KG1 (cell line): ENCODE results near the gene TRIM17.

Experiments
- DNase-seq: peaks from one replicate; lab custom pipeline; 2025; lab: John Stamatoyannopoulos, UW

The TRIM17 gene

GRCh38 chr1:228417061-228417460, 400 bp upstream of the TRIM17 start:
- no peak for DNase-seq

DNA sequence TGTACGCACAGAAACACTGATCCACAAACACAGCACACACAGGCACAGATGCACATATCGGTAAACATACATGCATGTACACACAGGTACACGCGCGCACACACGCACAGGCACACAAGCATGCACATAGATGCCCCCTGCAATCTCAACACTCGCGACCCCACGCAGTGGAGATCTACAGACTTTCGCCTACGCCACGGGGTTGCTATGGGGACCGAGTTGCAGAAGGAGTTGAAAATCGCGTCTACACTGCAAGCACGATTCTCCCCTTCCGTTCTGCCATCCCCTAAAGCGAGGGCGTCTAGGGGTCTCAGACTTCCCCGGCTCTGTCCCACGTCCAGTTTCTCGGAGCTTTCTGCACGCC, 826 bp downstream of the TRIM17 start:
- DNase-seq = no peak

- DNase-seq = no peak
Observed at GRCh38 chr1:228415221-228415620, 1.4 kb downstream of the TRIM17 start.

GRCh38 chr1:228414511-228415211, 2.0 kb downstream of the TRIM17 start:
- no peak for DNase-seq

DNA sequence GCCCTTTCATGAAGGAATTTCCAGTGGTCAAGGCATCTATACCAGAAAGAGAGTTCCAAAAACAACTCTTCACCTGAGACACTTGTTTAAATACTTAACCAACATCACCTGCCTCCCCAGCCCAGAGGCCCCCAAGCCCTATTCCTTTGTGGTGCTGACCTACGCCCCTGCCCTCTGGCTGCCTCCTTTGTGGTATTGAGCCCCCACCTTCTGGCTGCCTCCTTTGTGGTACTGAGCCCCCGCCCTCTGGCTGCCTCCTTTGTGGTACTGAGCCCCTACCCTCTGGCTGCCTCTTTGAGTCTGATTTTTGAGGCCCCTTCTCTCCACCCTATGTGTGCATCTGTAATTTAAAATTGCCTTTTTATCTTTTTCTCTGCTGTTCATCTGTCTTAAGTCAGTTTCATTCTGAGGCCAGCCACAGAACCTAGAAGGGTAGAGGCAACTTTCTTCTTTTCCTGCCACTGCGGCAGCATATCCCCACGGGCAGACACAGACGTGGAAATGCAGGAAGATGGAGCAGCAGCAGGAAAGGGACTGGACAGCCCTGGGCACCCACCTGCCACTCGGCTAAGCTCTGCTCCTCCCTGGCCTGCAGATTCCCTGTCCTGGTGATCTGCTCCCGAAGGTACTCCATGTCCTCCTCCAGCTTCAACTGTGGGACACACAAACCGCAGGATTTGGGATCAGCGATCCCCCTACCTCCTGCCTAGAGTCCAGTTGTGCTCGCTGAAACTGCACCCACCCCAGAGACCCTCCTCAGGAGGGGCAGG, 3.2 kb downstream of the TRIM17 start:
- DNase-seq = no peak

GRCh38 chr1:228411548-228412430, 4.9 kb downstream of the TRIM17 start:
- no peak for DNase-seq

DNA sequence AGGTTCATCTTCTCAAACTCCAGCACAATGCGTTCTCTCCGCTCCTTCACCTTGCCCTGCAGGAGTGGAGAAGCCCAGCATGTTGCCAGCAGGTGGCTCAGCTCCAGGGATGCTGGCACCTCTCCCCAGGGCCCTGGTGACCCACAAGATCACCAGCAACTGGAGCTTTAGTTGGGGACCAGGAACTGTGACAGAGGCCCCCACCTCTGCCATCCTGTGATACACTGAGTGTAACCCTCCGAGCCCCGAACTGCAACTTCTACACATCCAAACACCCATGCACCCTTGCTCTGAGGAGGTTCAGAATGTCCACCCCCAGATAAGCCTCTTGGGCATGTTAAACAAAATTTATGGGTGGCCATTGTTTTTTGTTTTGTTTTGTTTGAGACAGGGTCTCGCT, 5.5 kb downstream of the TRIM17 start:
- DNase-seq = no peak

GRCh38 chr1:228410671-228411070, 6.0 kb downstream of the TRIM17 start:
- DNase-seq = no peak

DNA sequence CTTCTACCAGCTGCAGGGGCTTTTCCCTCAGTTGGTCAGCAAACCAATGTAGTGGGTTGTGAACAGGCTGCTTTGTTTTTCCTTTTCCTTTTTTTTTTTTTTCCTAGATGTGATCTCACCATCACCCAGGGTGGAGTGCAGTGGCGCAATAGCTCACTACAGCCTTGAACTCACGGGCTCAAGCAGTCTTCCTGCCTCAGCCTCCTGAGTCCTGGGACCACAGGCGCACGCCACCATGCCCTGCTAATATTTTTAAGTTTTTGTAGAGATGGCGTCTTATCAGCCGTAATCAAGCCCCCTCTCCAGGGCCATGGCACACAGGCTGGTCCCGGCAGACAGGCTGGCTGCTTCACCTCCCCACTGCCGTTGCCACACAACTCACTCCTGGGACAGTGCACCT, 6.6 kb downstream of the TRIM17 start:
- DNase-seq = no peak

DNA sequence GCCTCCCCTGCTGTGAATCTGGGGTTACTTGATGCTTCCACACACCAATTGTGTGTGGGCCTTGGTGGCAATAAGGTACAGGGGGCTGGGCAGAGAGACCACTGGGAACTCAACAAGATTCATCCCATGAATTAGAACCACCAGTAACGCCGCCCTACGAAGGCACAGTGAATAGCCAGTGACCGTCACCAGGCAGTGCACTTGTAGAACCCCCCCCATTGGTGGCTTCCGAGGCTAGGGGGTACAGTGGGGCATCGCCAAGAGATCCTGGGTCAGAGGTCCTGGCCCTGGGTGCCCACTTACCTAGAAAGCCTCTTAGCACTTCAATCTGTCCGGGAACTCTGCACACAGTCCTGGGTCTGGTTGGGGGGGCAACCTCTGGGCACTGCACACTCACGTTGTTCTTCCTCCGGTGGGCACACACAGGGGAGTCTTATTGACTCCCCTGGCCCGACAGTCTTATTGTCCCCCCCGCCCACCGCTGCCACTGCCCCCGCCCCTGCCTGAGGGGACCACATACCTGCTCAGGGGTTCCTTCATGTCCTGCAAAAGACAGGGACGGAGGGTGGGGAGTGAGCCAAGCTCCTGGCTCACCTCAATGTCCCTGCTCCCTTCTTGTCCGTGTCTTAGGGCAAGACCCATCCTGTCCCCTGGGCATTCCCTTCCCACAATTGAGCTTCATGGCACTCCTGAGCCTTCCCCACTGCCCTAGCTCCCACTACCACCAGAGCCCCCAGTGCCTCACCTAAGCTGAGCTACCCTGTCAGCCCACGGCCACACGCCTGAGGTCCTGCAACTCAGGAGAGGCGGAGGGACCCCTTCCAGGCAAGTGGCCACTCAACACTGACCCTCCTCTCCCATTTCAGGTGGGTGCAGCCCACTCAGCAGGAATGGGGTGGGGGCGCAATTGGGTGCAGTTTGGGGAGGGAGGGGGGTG, 7.5 kb downstream of the TRIM17 start:
- no peak for DNase-seq

DNA sequence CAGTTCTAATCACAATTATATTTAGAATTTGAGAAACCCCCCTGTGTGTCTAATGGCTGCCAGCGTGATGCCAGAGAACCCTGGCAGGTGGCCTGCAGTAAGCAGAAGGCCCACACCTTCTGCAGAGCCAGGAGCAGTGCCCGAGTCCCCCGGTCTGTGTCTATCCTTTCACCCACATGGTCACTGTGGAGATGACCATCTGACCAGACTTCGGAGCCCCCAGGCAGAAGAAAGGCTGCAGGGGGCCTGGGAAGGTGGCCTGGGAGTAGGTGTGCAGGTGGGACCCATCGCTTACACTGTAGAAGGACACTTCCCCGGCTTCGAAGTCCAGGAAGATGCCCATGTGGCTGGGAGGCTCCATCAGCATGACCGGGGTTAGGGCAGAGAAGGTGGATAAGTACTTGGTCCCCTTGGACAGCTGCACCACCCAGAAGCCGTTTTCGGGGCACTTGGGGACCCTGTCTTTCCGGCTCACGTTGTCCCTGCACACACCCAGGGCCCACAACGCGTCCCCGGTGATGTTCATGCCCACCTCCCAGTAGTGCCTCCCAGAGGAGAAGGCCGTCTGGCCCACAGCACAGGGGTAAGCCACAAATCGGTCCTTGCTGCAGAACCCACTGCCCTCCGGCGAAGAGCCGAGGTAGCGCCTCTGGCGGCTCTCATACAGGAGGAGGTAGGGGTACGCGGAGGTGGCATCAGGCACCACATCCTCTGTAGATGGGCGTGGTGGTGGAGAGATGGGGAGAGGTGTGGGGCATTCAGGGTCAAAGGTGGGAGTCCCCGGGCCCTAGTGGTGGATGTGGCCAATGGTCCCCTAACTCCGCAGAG, 8.4 kb downstream of the TRIM17 start:
- no peak for DNase-seq

DNA sequence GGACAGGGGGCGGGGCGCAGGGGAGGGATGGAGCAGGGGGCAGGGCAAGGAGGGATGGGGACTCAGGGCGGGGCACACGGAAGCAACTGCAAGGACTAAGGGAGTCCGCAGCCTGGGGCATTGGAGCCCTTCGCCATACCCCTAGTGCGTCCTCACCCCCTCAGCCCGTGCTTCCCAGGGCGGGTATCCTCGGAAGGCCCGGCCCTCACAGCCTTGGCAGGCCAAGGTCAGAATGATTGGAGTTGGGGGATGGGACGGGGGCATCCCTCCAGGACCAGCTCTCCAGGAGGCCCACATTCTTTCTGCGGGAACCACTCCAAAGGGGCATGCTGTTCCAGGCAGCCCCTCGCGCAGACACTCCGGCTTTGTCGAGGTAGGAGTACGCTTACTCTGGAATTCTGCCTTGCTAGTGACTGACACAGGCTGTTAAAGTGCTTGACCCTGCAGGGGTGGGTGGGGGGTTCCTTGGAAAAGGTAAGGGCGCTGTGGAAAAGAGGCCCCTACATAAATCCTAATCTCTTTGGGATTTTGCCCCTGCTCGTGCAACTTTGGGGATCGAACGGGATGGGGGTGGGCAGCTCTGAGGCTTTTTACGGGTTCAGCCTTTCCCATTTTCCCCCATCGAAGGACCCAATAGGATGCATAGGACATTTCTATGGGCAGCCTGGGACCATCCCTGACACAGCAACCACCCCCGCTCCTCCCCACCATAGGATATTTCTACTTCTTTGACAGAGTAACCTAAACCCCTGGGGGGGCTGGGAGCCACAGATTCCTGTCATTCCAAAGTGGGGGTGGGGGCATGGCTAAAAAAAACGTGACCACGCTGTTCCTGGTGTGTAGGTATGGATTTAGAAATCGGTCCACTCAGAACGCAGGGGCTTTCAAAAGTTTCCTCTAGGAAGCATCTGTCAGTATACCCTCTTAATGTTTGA, 9.3 kb downstream of the TRIM17 start:
- DNase-seq = no peak

- DNase-seq = no peak
Observed at GRCh38 chr1:228405979-228406228, 10.8 kb downstream of the TRIM17 start.

DNA sequence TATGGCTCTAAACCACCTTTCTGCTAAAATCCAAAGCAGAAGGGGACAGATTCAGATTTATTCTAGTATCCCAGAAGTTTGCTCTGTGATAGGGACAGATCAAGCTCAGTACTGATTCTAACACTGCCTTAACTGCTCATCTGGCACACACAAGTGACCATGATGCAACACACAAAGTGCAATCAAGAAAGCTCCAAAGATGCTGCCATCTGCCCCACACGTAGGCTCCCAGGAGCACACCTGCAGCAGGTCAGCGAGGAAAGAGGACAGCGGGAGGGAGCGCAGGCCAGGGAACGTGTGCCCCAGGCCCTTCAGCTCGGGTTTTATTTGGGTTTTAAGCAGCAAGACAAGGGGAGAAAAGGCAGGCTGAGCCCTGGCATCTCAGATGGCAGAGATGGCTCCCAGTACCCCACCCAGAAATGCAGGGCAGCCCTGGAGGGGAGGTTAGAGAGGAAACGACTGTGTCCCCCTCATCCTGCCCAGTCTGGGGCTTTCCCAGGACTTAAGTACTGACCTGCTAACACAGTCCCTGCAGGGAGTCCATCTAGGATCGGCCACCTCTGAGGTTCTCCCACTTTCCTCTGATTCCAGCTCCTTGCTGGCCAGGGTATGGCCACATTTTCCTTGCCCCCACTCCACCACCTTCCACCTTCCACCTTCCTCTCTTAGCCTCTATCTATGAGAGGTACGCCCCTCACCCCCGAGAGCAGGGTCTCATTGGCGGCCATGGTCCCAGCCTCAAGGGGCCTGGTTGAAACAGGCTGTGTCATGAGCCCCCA, 11.3 kb downstream of the TRIM17 start:
- DNase-seq = no peak

GRCh38 chr1:228404107-228404720, 12.4 kb downstream of the TRIM17 start:
- no peak for DNase-seq

DNA sequence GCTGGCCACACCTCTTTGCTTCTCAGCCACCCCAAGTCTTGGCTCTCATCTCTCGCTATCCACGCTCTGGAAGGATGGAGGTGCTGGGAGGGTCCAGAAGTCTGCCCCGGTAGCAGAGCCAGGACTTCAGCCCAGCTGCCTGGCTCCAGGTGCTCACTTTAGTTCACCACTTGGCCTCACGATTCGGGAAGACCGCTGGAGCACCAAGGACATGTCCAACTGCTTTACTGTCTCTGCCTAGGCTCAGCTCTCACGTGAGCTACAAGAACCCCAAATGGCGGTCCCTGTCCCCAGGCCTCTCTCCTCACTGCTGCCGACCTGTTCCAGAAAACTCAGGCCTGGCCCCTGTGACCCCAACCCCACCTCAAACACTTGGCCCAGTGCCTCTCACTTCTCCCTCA, 13.4 kb downstream of the TRIM17 start:
- DNase-seq = no peak

DNA sequence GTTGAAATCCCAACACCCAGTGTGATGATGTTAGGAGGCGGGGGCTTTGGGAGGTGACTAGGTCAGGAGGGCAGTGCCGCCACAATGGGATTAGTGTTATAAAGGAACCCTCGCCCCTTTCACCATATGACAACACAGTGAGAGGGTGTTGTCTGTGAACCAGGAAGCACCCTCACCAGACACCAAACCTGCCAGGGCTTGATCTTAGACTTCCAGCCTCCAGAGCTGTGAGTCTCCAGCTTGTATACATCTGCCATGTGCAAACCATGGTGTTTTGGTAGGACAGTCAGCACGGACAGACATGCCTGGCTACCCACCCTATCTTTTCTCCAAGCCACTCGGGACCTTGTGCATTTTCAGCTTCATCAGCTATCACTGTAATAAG, 14.0 kb downstream of the TRIM17 start:
- DNase-seq = no peak

GRCh38 chr1:228401782-228402640, 14.7 kb downstream of the TRIM17 start:
- DNase-seq = no peak
